BLaER1 treated with 17β-estradiol and CSF1 and Interleukin-3, amounts not matched to agents 10 nM and 100 nM (cell line): ENCODE data around the gene UBR1.
A peak's percentile ranks its signal among the peaks of the same experiment; 100 is the strongest.
"Not testable (repeated sequence)": the region's sequence is repeated elsewhere in the genome, so short reads cannot be mapped to it uniquely, and the experiment has no call there.

Experiments
- H3K27ac ChIP-seq, 11 experiments: shearing (Covaris generic); formaldehyde crosslinking; 2 replicates each; pipeline ENCODE4 v1.8.1; 2022
- H3K27me3 ChIP-seq, 11 experiments: shearing (Covaris generic); formaldehyde crosslinking; 2 replicates each; pipeline ENCODE4 v1.8.1; 2022
- H3K36me3 ChIP-seq, 11 experiments: shearing (Covaris generic); formaldehyde crosslinking; 2 replicates each; pipeline ENCODE4 v1.8.1; 2022
- H3K4me1 ChIP-seq, 10 experiments: shearing (Covaris generic); formaldehyde crosslinking; 2 replicates each; pipeline ENCODE4 v1.8.1; 2022
- H3K4me2 ChIP-seq, 11 experiments: shearing (Covaris generic); formaldehyde crosslinking; 2 replicates each; pipeline ENCODE4 v1.8.1; 2022
- H3K4me3 ChIP-seq, 10 experiments: shearing (Covaris generic); formaldehyde crosslinking; 2 replicates each; pipeline ENCODE4 v1.8.1; 2022
- H3K9ac ChIP-seq, 11 experiments: shearing (Covaris generic); formaldehyde crosslinking; 2 replicates each; pipeline ENCODE4 v1.8.1; 2022
- H3K9me3 ChIP-seq, 11 experiments: shearing (Covaris generic); formaldehyde crosslinking; replicated peaks in 1 of 11; 2 replicates each; pipeline ENCODE4 v1.8.1; 2022
- H4K20me1 ChIP-seq, 11 experiments: shearing (Covaris generic); formaldehyde crosslinking; 2 replicates each; pipeline ENCODE4 v1.8.1; 2022
- Cebpa-rat ChIP-seq, 11 experiments: shearing (Covaris generic); IDR thresholded peaks; 2 replicates each; pipeline ENCODE4 v1.8.1; 2022

Gene UBR1

GRCh38 chr15:42986693-42987342 lies 119.0 kb downstream of the UBR1 start:
- Histone ChIP-seq H3K9ac (no peak overlapping the region), H4K20me1 (no peaks in the 10 kb centered on the region), H3K36me3 (peaks cover 72 to 100% (median 94%) of the 10 kb centered on the region in 11 experiments), H3K4me2 (no peak overlapping the region), H3K27ac (0 out of 22 replicates have a peak overlapping the region, but pooled peaks of 1 of the 11 experiments have one; percentile 26), H3K4me1 (no peaks in the 10 kb centered on the region), H3K4me3 (no peak overlapping the region), H3K9me3 (no peaks in the 10 kb centered on the region), H3K27me3 (no peaks in the 10 kb centered on the region)
- no peak for TF ChIP-seq Cebpa-rat (IDR thresholded peaks at IDR 0.05)

GRCh38 chr15:42984493-42985034 lies 121.3 kb downstream of the UBR1 start:
- H3K9ac ChIP-seq: no peak overlapping the region
- H4K20me1 ChIP-seq: no peaks in the 10 kb centered on the region
- no peaks in the 10 kb centered on the region for H3K4me1 ChIP-seq
- H3K27ac ChIP-seq: no peak overlapping the region
- H3K27me3 ChIP-seq: no peaks in the 10 kb centered on the region
- H3K4me2 ChIP-seq: no peak overlapping the region
- no peaks in the 10 kb centered on the region for H3K9me3 ChIP-seq
- H3K4me3 ChIP-seq: no peak overlapping the region
- TF ChIP-seq Cebpa-rat (IDR thresholded peaks at IDR 0.05): no peak
- peaks cover 69 to 99% (median 96%) of the 10 kb centered on the region in 11 experiments for H3K36me3 ChIP-seq

- peaks cover 75 to 99% (median 95%) of the 10 kb centered on the region in 11 experiments for H3K36me3 ChIP-seq
- not testable (repeated sequence) for H3K4me2 ChIP-seq
Observed at GRCh38 chr15:42979113-42979512, 126.7 kb downstream of the UBR1 start.

GRCh38 chr15:42974202-42974862 lies 131.5 kb downstream of the UBR1 start:
- H3K36me3 ChIP-seq: peaks cover 82 to 100% (median 94%) of the 10 kb centered on the region in 11 experiments

More at GRCh38 chr15:42979113-42979512, 126.7 kb downstream of the UBR1 start:
- not testable (repeated sequence) for H3K9ac ChIP-seq, H3K4me1 ChIP-seq, H4K20me1 ChIP-seq, H3K4me3 ChIP-seq, H3K9me3 ChIP-seq, H3K27ac ChIP-seq, H3K27me3 ChIP-seq

GRCh38 chr15:42973114-42973513 lies 132.7 kb downstream of the UBR1 start:
- Histone ChIP-seq H3K27me3 (no peaks in the 10 kb centered on the region), H3K4me3 (no peak overlapping the region), H3K4me1 (no peaks in the 10 kb centered on the region), H3K9ac (no peak overlapping the region), H3K36me3 (peaks cover 88 to 100% (median 96%) of the 10 kb centered on the region in 11 experiments), H3K27ac (no peak overlapping the region), H3K4me2 (no peak overlapping the region), H3K9me3 (peaks cover 14 to 27% (median 20%) of the 10 kb centered on the region in 11 experiments; a peak in 21 of 22 replicates), H4K20me1 (no peaks in the 10 kb centered on the region)
- no peak for TF ChIP-seq Cebpa-rat (IDR thresholded peaks at IDR 0.05)

More at GRCh38 chr15:42974202-42974862, 131.5 kb downstream of the UBR1 start:
- no peak overlapping the region for H3K9ac ChIP-seq
- H3K4me1 ChIP-seq: no peaks in the 10 kb centered on the region
- H3K9me3 ChIP-seq: peaks cover 14 to 25% (median 18%) of the 10 kb centered on the region in 11 experiments; a peak in 21 of 22 replicates
- no peak overlapping the region for H3K4me2 ChIP-seq
- H3K4me3 ChIP-seq: no peak overlapping the region
- H3K27ac ChIP-seq: no peak overlapping the region
- no peaks in the 10 kb centered on the region for H4K20me1 ChIP-seq
- TF ChIP-seq Cebpa-rat (IDR thresholded peaks at IDR 0.05): no peak
- no peaks in the 10 kb centered on the region for H3K27me3 ChIP-seq

- H3K9me3 ChIP-seq: peaks cover 14 to 27% (median 20%) of the 10 kb centered on the region in 11 experiments; a peak in 21 of 22 replicates
- no peaks in the 10 kb centered on the region for H3K4me1 ChIP-seq
- TF ChIP-seq Cebpa-rat (IDR thresholded peaks at IDR 0.05): no peak
- no peak overlapping the region for H3K4me2 ChIP-seq
- H3K27me3 ChIP-seq: no peaks in the 10 kb centered on the region
- H3K27ac ChIP-seq: no peak overlapping the region
- H4K20me1 ChIP-seq: no peaks in the 10 kb centered on the region
- no peak overlapping the region for H3K4me3 ChIP-seq
- H3K9ac ChIP-seq: no peak overlapping the region
- peaks cover 83 to 99% (median 92%) of the 10 kb centered on the region in 11 experiments for H3K36me3 ChIP-seq
Observed at GRCh38 chr15:42971830-42972229, 134.0 kb downstream of the UBR1 start.

GRCh38 chr15:42964476-42964875 lies 141.4 kb downstream of the UBR1 start:
- H3K4me3 ChIP-seq: no peak overlapping the region
- no peak overlapping the region for H3K9ac ChIP-seq
- peaks cover 85 to 99% (median 93%) of the 10 kb centered on the region in 11 experiments for H3K36me3 ChIP-seq

GRCh38 chr15:42955518-42955917 lies 150.3 kb downstream of the UBR1 start:
- no peak for TF ChIP-seq Cebpa-rat (IDR thresholded peaks at IDR 0.05)
- Histone ChIP-seq H3K27ac (no peak overlapping the region), H3K36me3 (peaks cover 86 to 100% (median 98%) of the 10 kb centered on the region in 11 experiments)

More at GRCh38 chr15:42964476-42964875, 141.4 kb downstream of the UBR1 start:
- Histone ChIP-seq H4K20me1 (no peaks in the 10 kb centered on the region), H3K27ac (no peak overlapping the region), H3K4me2 (no peak overlapping the region), H3K27me3 (no peaks in the 10 kb centered on the region), H3K9me3 (peaks cover 0 to 7% (median under 1%) of the 10 kb centered on the region in 11 experiments; a peak in 6 of 22 replicates), H3K4me1 (peaks cover 0 to 9% (median 0%) of the 10 kb centered on the region in 10 experiments; a peak in 1 of 20 replicates)
- TF ChIP-seq Cebpa-rat (IDR thresholded peaks at IDR 0.05): no peak

GRCh38 chr15:42954291-42954690 lies 151.5 kb downstream of the UBR1 start:
- Histone ChIP-seq H3K4me1 (peaks cover 0 to 5% (median 0%) of the 10 kb centered on the region in 10 experiments; a peak in 2 of 20 replicates), H3K4me2 (no peak overlapping the region), H4K20me1 (no peaks in the 10 kb centered on the region), H3K9me3 (peaks cover 3 to 19% (median 9%) of the 10 kb centered on the region in 11 experiments; a peak in 16 of 22 replicates), H3K36me3 (peaks cover 86 to 100% (median 98%) of the 10 kb centered on the region in 11 experiments), H3K27me3 (no peaks in the 10 kb centered on the region), H3K9ac (no peak overlapping the region), H3K4me3 (no peak overlapping the region), H3K27ac (no peak overlapping the region)
- TF ChIP-seq Cebpa-rat (IDR thresholded peaks at IDR 0.05): no peak

More at GRCh38 chr15:42955518-42955917, 150.3 kb downstream of the UBR1 start:
- H3K9me3 ChIP-seq: peaks cover 0 to 13% (median 0%) of the 10 kb centered on the region in 11 experiments; a peak in 5 of 22 replicates
- H3K4me2 ChIP-seq: no peak overlapping the region
- no peaks in the 10 kb centered on the region for H3K27me3 ChIP-seq
- H4K20me1 ChIP-seq: no peaks in the 10 kb centered on the region
- no peak overlapping the region for H3K4me3 ChIP-seq
- H3K4me1 ChIP-seq: peaks cover 0 to 5% (median 0%) of the 10 kb centered on the region in 10 experiments; a peak in 2 of 20 replicates
- no peak overlapping the region for H3K9ac ChIP-seq

GRCh38 chr15:42948898-42949297 lies 156.9 kb downstream of the UBR1 start:
- not testable (repeated sequence) for H4K20me1 ChIP-seq, H3K27ac ChIP-seq, H3K4me1 ChIP-seq, H3K4me2 ChIP-seq, H3K4me3 ChIP-seq, H3K27me3 ChIP-seq, H3K9ac ChIP-seq, H3K9me3 ChIP-seq
- peaks cover 77 to 82% (median 79%) of the 10 kb centered on the region in 11 experiments for H3K36me3 ChIP-seq
